WTC11 (cell line): ENCODE data around the gene CCDC3. TPM values are rescaled to one million over a fixed set of nuclear protein-coding genes. Genes with fewer than 3 reads are reported as not detected.

ENCODE experiments used
- ATAC-seq: fragments of 200-7000 bp; cut with Tn5 transposase; 2 replicates; pipeline ENCODE4 v1.10.0; 2021; ENCODE audit warnings: mild to moderate bottlenecking, moderate library complexity
- CTCF ChIA-PET: fragments of 300-600 bp; sonication (Branson Sonifier 250); formaldehyde crosslinking; loops from one replicate; lab custom pipeline; 2021; ENCODE audit warnings: antibody characterized with exemption; lab: Charles Lee
- POLR2A ChIA-PET: fragments of 350-600 bp; sonication (Branson Sonifier 250); formaldehyde crosslinking; loops from one replicate; lab custom pipeline; 2021; ENCODE audit warnings: antibody characterized with exemption; lab: Charles Lee
- DNase-seq: peaks from one replicate; pipeline ENCODE4 v3.0.0; 2021; ENCODE audit warnings: low spot score
- H3K27ac Mint-ChIP-seq: 2 replicates; pipeline ENCODE4 v1.8.0; 2021; ENCODE audit warnings: mixed read lengths
- H3K27me3 Mint-ChIP-seq: 2 replicates; pipeline ENCODE4 v1.8.0; 2021; ENCODE audit warnings: low read depth, mild to moderate bottlenecking, moderate library complexity, mixed read lengths
- H3K36me3 Mint-ChIP-seq: 2 replicates; pipeline ENCODE4 v1.8.0; 2021; ENCODE audit warnings: mixed read lengths
- H3K4me1 Mint-ChIP-seq: 2 replicates; pipeline ENCODE4 v1.8.0; 2022; ENCODE audit warnings: mixed read lengths
- H3K4me3 Mint-ChIP-seq: 2 replicates; pipeline ENCODE4 v1.8.0; 2021; ENCODE audit warnings: mild to moderate bottlenecking, moderate library complexity, mixed read lengths
- H3K9me3 Mint-ChIP-seq: 2 replicates; pipeline ENCODE4 v1.8.0; 2021; ENCODE audit warnings: mixed read lengths
- CREM ChIP-seq: sonication (generic); formaldehyde crosslinking; IDR thresholded peaks from 2 replicates; pipeline ENCODE4 v1.8.1; 2022; ENCODE audit warnings: mild to moderate bottlenecking, missing genetic modification reagents, moderate library complexity
- EMX1 ChIP-seq: fragments of 250-450 bp; sonication (Bioruptor Pico); IDR thresholded peaks from 2 replicates; pipeline ENCODE4 v1.8.0; 2021; ENCODE audit warnings: mild to moderate bottlenecking
- ETV6 ChIP-seq: sonication (generic); formaldehyde crosslinking; IDR thresholded peaks from 2 replicates; pipeline ENCODE4 v1.8.1; 2022; ENCODE audit warnings: mild to moderate bottlenecking, missing genetic modification reagents
- FOXP1 ChIP-seq: sonication (generic); formaldehyde crosslinking; IDR thresholded peaks from 2 replicates; pipeline ENCODE4 v1.8.0; 2022; ENCODE audit warnings: missing genetic modification reagents, mild to moderate bottlenecking, moderate library complexity, borderline replicate concordance
- IRF2 ChIP-seq: sonication (generic); formaldehyde crosslinking; IDR thresholded peaks from 2 replicates; pipeline ENCODE4 v1.8.0; 2022; ENCODE audit warnings: low read depth, missing genetic modification reagents, borderline replicate concordance
- JUN ChIP-seq: sonication (generic); formaldehyde crosslinking; IDR thresholded peaks from 2 replicates; pipeline ENCODE4 v1.8.0; 2023; ENCODE audit warnings: mild to moderate bottlenecking, missing genetic modification reagents
- NR1H2 ChIP-seq: sonication (generic); formaldehyde crosslinking; IDR thresholded peaks from 2 replicates; pipeline ENCODE4 v1.9.0; 2021; ENCODE audit warnings: mild to moderate bottlenecking, moderate library complexity, missing genetic modification reagents
- NR3C1 ChIP-seq: sonication (generic); formaldehyde crosslinking; conservative IDR thresholded peaks from 2 replicates; pipeline ENCODE4 v1.8.1; 2023; ENCODE audit warnings: low read depth, mild to moderate bottlenecking, missing genetic modification reagents
- OVOL2 ChIP-seq: fragments of 250-450 bp; sonication (Bioruptor Pico); IDR thresholded peaks from 2 replicates; pipeline ENCODE4 v1.9.0; 2021; ENCODE audit warnings: mild to moderate bottlenecking, borderline replicate concordance
- STAT6 ChIP-seq: sonication (generic); formaldehyde crosslinking; conservative IDR thresholded peaks from 2 replicates; pipeline ENCODE4 v1.8.1; 2023; ENCODE audit warnings: mild to moderate bottlenecking, low read depth, missing genetic modification reagents, moderate library complexity
- TEAD4 ChIP-seq: sonication (generic); formaldehyde crosslinking; IDR thresholded peaks from 2 replicates; pipeline ENCODE4 v1.8.0; 2022; ENCODE audit warnings: mild to moderate bottlenecking, missing genetic modification reagents
- ZBTB21 ChIP-seq: sonication (generic); formaldehyde crosslinking; IDR thresholded peaks from 2 replicates; pipeline ENCODE4 v1.8.1; 2023; ENCODE audit warnings: mild to moderate bottlenecking, missing genetic modification reagents, borderline replicate concordance
- ZMAT4 ChIP-seq: fragments of 250-450 bp; sonication (Bioruptor Pico); IDR thresholded peaks from 2 replicates; pipeline ENCODE4 v1.9.0; 2021; ENCODE audit warnings: mild to moderate bottlenecking
- ZNF423 ChIP-seq: fragments of 250-450 bp; sonication (Bioruptor Pico); IDR thresholded peaks from 2 replicates; pipeline ENCODE4 v2.1.2; 2022; ENCODE audit warnings: mild to moderate bottlenecking, moderate library complexity
- ZNF671 ChIP-seq: fragments of 250-450 bp; sonication (Bioruptor Pico); IDR thresholded peaks from 2 replicates; pipeline ENCODE4 v1.8.0; 2021; ENCODE audit warnings: mild to moderate bottlenecking
- total RNA-seq: library from RNA; stranded (reverse); gene quantifications from 3 replicates; pipeline ENCODE4 v1.2.3, GENCODE V29; 2021
- TF ChIP-seq, protein P1 (sequence below): fragments of 200-600 bp; IDR thresholded peaks from 2 replicates; pipeline ENCODE4 v1.8.0; 2022; ENCODE audit warnings: antibody characterized with exemption
- TF ChIP-seq, protein P2 (sequence below): sonication (generic); formaldehyde crosslinking; IDR thresholded peaks from 2 replicates; pipeline ENCODE4 v1.8.1; 2023; ENCODE audit warnings: mild to moderate bottlenecking, moderate library complexity, missing genetic modification reagents
- TF ChIP-seq, protein P3 (sequence below): sonication (generic); formaldehyde crosslinking; IDR thresholded peaks from 2 replicates; pipeline ENCODE4 v1.8.1; 2023; ENCODE audit warnings: mild to moderate bottlenecking, missing genetic modification reagents
- TF ChIP-seq, protein P4 (sequence below): sonication (generic); formaldehyde crosslinking; IDR thresholded peaks from 2 replicates; pipeline ENCODE4 v1.8.0; 2022; ENCODE audit warnings: mild to moderate bottlenecking, missing genetic modification reagents
- TF ChIP-seq, protein P5 (sequence below): sonication (generic); formaldehyde crosslinking; IDR thresholded peaks from 2 replicates; pipeline ENCODE4 v1.8.0; 2022; ENCODE audit warnings: mild to moderate bottlenecking, missing genetic modification reagents

CCDC3 gene
- total RNA-seq, 1 experiment from 2014 or later, result 3.5 TPM

DNA sequence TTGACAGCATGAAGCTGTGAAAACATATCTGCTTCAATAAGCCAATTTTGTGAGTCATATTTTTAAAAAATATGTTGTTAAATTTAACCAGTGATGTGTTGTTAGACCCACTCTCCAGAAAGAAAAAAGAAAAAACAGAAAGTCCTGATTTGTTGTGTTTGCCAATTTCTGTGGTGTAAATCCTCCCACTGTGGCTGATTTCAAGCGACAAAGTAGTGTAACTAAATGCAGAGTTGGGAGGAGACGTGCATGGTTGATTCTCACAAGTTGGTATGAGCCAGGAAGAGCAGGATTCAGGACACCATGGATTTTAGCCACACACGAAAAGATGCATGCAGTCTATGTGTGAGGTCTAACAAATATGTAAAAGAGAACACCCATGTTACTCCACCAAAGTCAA, 139.1 kb downstream of the CCDC3 start (continued):
- TF ChIP-seq, protein P1, sequence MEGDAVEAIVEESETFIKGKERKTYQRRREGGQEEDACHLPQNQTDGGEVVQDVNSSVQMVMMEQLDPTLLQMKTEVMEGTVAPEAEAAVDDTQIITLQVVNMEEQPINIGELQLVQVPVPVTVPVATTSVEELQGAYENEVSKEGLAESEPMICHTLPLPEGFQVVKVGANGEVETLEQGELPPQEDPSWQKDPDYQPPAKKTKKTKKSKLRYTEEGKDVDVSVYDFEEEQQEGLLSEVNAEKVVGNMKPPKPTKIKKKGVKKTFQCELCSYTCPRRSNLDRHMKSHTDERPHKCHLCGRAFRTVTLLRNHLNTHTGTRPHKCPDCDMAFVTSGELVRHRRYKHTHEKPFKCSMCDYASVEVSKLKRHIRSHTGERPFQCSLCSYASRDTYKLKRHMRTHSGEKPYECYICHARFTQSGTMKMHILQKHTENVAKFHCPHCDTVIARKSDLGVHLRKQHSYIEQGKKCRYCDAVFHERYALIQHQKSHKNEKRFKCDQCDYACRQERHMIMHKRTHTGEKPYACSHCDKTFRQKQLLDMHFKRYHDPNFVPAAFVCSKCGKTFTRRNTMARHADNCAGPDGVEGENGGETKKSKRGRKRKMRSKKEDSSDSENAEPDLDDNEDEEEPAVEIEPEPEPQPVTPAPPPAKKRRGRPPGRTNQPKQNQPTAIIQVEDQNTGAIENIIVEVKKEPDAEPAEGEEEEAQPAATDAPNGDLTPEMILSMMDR, result no peak
- TF ChIP-seq, protein P2, sequence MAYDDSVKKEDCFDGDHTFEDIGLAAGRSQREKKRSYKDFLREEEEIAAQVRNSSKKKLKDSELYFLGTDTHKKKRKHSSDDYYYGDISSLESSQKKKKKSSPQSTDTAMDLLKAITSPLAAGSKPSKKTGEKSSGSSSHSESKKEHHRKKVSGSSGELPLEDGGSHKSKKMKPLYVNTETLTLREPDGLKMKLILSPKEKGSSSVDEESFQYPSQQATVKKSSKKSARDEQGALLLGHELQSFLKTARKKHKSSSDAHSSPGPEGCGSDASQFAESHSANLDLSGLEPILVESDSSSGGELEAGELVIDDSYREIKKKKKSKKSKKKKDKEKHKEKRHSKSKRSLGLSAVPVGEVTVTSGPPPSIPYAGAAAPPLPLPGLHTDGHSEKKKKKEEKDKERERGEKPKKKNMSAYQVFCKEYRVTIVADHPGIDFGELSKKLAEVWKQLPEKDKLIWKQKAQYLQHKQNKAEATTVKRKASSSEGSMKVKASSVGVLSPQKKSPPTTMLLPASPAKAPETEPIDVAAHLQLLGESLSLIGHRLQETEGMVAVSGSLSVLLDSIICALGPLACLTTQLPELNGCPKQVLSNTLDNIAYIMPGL (CRISPR knock-in tag), result no peak
- TF ChIP-seq IRF2 (CRISPR knock-in tag) (no peak), ZNF671 (no peak), NR3C1 (CRISPR knock-in tag) (no peak), OVOL2 (CRISPR knock-in tag) (no peak)

- no peak overlapping the region for H3K27ac Mint-ChIP-seq
Measured at GRCh38 chr10:12854988-12855387, 146.5 kb downstream of the CCDC3 start.

DNA sequence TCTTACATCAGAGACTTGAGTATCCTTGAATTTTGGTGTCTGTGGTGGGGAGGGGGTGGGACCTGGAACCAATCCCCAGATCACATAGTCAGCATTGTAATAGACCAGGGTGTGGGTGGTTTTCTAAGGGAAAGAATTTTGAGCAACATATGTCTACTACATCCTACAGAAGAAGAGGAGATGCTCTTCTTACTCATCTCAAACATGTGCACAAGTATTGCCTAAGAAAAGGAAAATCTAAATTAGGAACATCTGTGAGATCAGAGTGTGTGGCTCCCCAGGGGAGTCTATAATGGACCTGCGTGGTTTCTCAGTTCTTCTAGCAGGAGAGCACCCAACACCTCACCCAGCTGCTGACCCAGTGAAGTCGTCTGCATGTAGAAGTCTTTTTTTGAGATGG, 148.8 kb downstream of the CCDC3 start:
- no peak for TF ChIP-seq ZMAT4 (CRISPR knock-in tag)
- no peak for TF ChIP-seq ZBTB21 (CRISPR knock-in tag)
- TF ChIP-seq STAT6, result no peak
- no peak for TF ChIP-seq EMX1 (CRISPR knock-in tag)
- TF ChIP-seq NR1H2 (CRISPR knock-in tag), result no peak
- TF ChIP-seq CREM (CRISPR knock-in tag), result no peak
- TF ChIP-seq FOXP1 (CRISPR knock-in tag), result no peak
- no peak for TF ChIP-seq JUN (CRISPR knock-in tag)
- TF ChIP-seq, protein P3, sequence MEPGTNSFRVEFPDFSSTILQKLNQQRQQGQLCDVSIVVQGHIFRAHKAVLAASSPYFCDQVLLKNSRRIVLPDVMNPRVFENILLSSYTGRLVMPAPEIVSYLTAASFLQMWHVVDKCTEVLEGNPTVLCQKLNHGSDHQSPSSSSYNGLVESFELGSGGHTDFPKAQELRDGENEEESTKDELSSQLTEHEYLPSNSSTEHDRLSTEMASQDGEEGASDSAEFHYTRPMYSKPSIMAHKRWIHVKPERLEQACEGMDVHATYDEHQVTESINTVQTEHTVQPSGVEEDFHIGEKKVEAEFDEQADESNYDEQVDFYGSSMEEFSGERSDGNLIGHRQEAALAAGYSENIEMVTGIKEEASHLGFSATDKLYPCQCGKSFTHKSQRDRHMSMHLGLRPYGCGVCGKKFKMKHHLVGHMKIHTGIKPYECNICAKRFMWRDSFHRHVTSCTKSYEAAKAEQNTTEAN, result no peak
- TF ChIP-seq TEAD4 (CRISPR knock-in tag), result no peak
- TF ChIP-seq, protein P4, sequence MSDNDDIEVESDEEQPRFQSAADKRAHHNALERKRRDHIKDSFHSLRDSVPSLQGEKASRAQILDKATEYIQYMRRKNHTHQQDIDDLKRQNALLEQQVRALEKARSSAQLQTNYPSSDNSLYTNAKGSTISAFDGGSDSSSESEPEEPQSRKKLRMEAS (CRISPR knock-in tag), result no peak
- TF ChIP-seq, protein P5, sequence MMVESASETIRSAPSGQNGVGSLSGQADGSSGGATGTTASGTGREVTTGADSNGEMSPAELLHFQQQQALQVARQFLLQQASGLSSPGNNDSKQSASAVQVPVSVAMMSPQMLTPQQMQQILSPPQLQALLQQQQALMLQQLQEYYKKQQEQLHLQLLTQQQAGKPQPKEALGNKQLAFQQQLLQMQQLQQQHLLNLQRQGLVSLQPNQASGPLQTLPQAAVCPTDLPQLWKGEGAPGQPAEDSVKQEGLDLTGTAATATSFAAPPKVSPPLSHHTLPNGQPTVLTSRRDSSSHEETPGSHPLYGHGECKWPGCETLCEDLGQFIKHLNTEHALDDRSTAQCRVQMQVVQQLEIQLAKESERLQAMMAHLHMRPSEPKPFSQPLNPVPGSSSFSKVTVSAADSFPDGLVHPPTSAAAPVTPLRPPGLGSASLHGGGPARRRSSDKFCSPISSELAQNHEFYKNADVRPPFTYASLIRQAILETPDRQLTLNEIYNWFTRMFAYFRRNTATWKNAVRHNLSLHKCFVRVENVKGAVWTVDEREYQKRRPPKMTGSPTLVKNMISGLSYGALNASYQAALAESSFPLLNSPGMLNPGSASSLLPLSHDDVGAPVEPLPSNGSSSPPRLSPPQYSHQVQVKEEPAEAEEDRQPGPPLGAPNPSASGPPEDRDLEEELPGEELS (CRISPR knock-in tag), result no peak
- TF ChIP-seq ZNF423 (CRISPR knock-in tag), result no peak
- TF ChIP-seq, all 79 proteins: peak for 0
- Mint-ChIP-seq H3K36me3 (no peaks in the 10 kb centered on the region), H3K9me3 (peaks cover 13% of the 10 kb centered on the region), H3K4me3 (no peak overlapping the region), H3K27ac (no peak overlapping the region), H3K27me3 (no peaks in the 10 kb centered on the region; the same call in 1 of the 2 replicates), H3K4me1 (no peaks in the 10 kb centered on the region)
- DNase-seq, result no peak
- ATAC-seq, result no peak
- ChIA-PET POLR2A (no interaction called here), CTCF (no interaction called here)

More at GRCh38 chr10:12854988-12855387, 146.5 kb downstream of the CCDC3 start:
- CTCF ChIA-PET, result no interaction called here
- Mint-ChIP-seq H3K36me3 (no peaks in the 10 kb centered on the region), H3K4me1 (no peaks in the 10 kb centered on the region), H3K4me3 (no peak overlapping the region), H3K27me3 (no peaks in the 10 kb centered on the region; the same call in 1 of the 2 replicates), H3K9me3 (peaks cover 13% of the 10 kb centered on the region)
- TF ChIP-seq ETV6 (CRISPR knock-in tag), result no peak
- POLR2A ChIA-PET, result no interaction called here
- ATAC-seq, result no peak
- no peak for DNase-seq
